NCI-H345 treated with DMSO at 0.1 percent for 48 hours (cell line): ENCODE results near the gene ST8SIA5.
"Not testable (repeated sequence)": the region's sequence is repeated elsewhere in the genome, so short reads cannot be mapped to it uniquely, and the experiment has no call there.

Source experiments
- DNase-seq: peaks from one replicate; lab custom pipeline; 2025; ENCODE audit not compliant: unreplicated experiment; lab: John Stamatoyannopoulos, UW

The ST8SIA5 gene

DNA sequence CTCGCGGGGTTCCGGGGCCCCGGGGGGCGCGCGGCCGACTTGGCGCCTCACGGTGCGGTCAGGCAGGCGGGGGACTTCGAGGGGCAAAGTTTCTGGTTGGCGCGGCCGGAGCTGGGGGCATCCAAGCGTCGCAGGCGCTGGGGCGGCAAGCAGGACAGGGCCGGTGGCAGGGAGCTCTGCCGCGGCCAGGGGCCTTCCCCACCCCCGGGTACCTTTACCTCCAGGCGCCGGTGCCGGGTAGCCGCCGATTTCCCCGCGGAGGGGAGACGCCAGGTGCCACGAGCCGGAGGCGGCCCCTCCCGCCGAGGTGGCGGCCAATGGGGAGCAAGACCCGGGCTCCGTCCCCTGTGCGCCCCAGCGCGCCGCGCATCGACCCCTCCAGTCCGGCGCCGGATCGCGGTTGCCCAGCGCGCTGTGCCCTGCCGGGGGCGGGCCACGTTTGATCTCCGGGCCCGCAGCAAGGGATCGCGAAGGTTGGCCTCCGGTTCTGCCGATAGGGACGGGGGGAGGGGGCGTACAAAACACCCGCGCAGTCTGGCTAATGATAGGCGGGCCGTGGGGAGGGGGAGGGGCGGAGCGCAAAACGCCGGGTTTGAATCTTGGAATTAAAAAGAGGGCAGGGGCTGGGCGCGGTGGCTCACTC, at the start of gene ST8SIA5:
ST8SIA5 (minus strand) TSS at position 495 of the 643 bp plus-strand sequence. CDS start 545 bp downstream, outside the sequence.
- DNase-seq: peak; percentile 82

- not testable (repeated sequence) for DNase-seq
Observed at GRCh38 chr18:46795945-46796344, 39.1 kb upstream of the ST8SIA5 start.

DNA sequence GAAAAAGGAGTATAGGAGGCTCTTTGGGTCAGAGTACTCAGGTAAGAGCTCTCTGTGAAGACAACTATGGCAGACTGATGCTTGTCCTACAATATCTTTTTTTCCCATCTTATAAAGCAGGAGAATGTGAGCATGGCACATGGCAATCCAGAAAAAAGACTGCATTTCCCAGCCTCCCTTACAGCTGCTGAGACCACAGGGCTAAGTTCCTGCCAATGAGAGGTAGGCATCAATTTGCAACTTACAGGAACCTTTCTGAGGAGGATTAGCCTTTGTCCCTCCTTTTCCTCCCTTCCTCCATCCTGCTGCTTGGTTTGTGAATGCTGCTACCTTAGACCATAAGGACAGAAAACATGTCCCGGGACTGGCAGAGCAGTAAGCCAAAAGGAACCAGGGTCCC, 37.8 kb upstream of the ST8SIA5 start:
- no peak for DNase-seq

- no peak for DNase-seq
Observed at GRCh38 chr18:46793565-46793964, 36.7 kb upstream of the ST8SIA5 start.

DNA sequence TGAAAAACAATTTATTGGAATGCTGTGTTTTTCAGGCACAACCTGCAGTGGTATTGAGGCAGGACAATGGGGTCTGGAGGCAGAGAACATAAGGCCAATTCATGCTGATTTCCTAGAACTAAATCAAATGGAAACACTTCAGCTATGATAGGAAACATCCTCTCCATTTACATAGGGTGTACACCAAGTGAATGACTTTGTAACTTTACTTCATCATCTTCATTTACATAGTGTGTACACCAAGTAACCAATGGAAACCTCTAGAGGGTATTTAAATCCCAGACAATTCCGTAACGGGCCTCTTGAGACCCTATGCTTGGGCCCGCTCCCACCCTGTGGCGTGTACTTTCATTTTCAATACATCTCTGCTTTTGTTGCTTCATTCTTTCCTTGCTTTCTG, 32.2 kb upstream of the ST8SIA5 start:
- no peak for DNase-seq

DNA sequence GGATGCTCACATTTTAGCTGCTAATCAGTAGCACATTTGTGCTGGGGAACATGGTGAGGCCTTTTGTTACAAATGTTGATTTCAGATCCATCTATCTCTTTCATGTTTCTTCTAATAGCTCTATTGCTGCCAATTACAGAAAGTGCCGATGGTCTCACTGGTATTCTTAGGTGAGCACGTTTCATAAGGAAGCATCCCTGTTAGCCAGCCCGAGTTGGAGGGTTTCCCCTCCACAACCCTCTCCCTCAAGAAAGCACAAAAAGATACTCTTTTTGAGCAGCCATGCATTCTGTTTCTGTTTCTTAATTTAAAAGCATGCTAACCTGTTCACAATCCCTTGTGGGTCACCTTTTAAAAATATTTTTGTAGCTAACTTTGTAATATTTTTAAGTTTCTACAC, 30.8 kb upstream of the ST8SIA5 start:
- no peak for DNase-seq

DNA sequence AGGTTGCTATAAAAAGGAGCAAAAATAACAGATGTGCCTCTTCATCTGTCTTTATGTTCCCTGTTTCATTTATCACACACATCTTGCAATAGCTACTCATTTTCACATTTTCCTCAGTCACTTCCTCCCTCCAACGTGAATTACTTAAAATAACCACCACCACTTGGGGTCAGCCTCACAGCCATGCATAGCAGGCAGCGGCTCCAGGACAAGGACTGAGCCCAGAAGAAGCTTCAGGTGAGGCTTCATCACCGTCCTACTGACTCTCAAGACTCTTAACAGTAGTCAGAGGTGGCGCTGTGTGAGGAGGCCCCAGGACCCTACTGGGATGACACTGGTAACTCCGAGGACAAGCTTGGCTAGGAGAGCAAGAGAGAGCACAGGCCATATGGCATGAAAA, 15.5 kb upstream of the ST8SIA5 start:
- no peak for DNase-seq

DNA sequence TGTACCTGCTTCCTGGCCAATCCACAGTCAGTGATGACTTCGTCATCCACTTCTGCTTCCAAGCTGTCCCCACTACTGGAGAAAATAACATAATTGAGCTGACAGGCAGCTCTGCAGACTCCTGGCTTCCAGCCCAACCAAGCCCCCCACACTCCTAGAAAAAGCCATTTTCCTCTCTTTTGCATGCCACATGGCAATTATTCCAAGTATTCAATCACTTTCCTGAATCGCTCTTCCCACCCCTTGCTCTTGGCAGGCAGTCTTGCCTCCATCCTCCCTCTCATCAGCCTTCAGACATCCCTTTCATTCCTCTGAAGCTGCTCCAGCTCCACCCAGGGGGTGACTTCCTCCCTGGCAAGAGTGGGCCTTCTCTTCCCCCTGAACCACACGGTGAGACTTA, 14.3 kb upstream of the ST8SIA5 start:
- DNase-seq: no peak

GRCh38 chr18:46770708-46771107, 13.9 kb upstream of the ST8SIA5 start:
- no peak for DNase-seq

GRCh38 chr18:46768166-46768921, 11.5 kb upstream of the ST8SIA5 start:
- no peak for DNase-seq

DNA sequence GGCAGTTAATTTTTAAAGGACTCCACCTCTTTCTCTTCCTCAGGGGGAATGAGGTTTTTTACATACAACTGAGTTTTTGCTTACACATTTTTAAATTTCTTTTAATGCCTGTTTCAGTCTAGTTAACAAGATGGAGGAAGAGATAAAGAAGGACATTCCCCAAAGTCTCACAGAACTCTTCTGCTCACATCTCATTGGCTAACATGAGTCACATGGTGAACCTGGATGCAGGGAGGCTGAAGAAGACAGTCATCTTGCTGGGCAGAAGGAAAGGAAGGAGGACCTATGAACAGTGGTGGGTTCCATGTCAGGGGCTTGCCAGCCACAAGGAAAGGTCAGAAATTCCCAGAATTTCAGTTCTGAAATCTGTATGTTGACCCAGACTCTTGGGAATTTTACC, 10.4 kb upstream of the ST8SIA5 start:
- no peak for DNase-seq

DNA sequence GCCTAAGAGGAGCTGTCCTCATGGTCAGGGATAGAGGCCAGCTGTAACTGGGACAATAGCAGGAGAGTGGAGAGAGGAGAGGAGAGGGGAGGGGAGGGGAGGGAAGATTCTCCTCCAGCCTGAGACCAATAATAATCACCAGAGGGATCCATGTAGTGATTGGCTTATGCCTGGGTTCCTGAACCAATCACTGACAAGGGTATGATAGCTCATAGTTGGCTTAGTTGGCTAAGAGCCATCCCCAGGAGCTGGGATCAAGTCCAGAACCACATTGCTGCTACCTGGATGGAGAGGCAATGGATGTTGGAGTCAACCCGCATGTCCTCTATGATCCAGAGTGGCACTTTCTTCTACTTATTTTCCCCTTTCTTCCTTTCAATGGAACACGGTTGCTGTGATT, 7.7 kb upstream of the ST8SIA5 start:
- no peak for DNase-seq

DNA sequence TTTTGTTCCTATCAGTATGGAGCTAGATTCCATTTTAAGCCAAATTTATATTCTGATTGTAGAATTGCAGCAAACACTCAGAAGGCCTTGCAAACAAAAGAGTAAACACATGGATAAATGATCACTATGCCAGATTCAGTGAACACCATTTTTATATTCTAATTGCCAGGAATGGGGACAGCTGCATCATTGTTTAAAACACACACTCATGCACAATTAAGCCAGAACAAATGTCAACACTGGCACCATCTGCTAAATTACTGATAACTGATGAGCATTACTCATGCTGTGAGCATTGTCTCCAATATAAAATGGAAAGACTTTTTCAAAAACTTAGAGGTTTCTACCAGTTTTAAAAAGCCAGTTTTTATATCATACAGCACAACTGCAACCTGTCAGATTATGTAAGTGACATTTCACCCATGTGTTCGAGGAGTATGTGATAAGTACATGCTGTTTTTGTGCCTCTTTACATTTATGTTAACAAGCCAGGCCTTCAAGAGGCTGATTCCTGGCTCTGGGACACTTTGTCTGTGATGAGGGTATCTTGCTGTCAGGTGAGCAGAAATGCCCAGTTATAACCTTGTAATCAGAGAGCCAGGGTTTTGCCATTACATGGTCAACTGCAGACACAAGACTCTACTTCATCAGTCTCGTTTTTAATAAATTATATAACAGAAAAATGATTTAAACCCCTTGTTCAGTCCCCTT, 4.4 kb upstream of the ST8SIA5 start:
- peak; percentile 92 for DNase-seq

DNA sequence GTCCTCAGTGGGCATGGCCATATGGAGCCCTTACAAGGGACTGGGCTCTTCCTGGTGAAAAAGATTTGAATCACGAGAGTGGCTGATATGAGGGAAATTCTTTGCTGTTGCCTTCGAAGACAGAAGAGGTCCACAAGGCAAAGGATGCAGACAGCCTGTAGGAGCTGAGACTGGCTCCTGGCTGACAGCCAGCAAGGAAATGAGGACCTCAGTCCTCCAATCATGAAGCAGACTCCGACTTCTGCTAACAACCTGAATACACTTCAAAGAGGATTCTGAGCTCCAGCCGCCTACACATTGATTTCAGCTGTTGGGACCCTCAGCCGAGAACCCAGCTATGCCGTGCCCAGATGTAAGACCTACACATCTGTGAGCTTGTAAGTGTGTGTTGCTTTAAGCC, 3.0 kb upstream of the ST8SIA5 start:
- DNase-seq: peak; percentile 20

GRCh38 chr18:46756025-46756558, 761 bp downstream of the ST8SIA5 start:
- no peak for DNase-seq

GRCh38 chr18:46755315-46756024, 1.4 kb downstream of the ST8SIA5 start:
- no peak for DNase-seq

- DNase-seq: no peak
Observed at GRCh38 chr18:46754661-46755292, 2.1 kb downstream of the ST8SIA5 start.

DNA sequence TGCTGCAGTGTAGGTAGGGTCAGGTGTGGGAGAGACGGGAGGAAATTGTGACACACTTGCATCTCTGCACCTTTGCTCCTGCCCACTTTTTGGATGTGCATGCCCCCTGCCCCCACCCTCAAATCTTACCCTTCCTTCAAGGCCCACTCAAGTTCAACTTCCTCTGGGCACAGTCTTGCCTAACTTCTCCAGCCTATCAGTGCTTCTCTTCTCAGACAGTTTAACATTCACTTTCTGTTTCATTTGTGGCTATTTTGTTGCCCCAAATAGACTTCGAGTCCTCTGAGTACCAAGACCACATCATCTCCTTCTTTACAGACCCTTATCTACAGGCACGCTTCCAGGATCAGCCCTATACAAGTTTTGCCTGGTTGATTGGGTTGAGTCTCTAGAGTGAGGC, 2.7 kb downstream of the ST8SIA5 start:
- DNase-seq: no peak

DNA sequence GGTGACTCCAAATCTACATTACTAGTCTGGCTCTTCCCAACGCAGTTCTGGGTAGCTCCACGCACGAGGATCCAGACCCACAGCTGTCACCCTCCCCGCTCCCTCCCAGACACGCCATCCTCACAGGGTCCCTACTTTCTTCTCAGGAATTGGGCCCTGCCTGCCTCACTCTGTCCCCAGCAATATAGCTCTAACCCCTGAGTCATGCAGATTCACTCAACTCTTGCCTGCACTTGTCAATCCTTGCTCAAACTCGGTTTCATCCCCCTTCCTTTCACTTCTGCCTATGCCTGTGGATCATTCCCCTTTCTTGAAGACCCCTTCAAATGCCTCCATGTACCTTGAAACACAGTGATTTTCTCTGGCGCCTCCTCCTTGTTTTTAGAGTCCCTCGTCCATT, 5.0 kb downstream of the ST8SIA5 start:
- DNase-seq: no peak

- DNase-seq: no peak
Observed at GRCh38 chr18:46750626-46751025, 6.2 kb downstream of the ST8SIA5 start.

- no peak for DNase-seq
Observed at GRCh38 chr18:46748466-46748865, 8.4 kb downstream of the ST8SIA5 start.
